CD4-positive, alpha-beta memory T cell (primary cell): ENCODE measurements around the gene KRT13. TPM values are rescaled to one million over a fixed set of nuclear protein-coding genes. Genes with fewer than 3 reads are reported as not detected.

Experiments
- CTCF ChIA-PET: fragments of 350-600 bp; sonication (Branson Sonifier 250); formaldehyde crosslinking; loops from one replicate; lab custom pipeline; 2021; ENCODE audit warnings: inconsistent platforms; ENCODE audit not compliant: partially characterized antibody; lab: Charles Lee
- POLR2A ChIA-PET: fragments of 350-600 bp; sonication (Branson Sonifier 250); formaldehyde crosslinking; loops from one replicate; lab custom pipeline; 2021; ENCODE audit not compliant: partially characterized antibody; lab: Charles Lee
- DNase-seq, 5 donors: peaks; one replicate each; pipeline versions ENCODE4 v3.0.0 to v3.0.0-alpha.2; 2020 to 2022; ENCODE audit warnings: mixed read lengths in 1 of 5
- H3K27ac ChIP-seq: one replicate; pipeline ENCODE4 v1.7.0; 2013; ENCODE audit warnings: low read depth, low read length
- H3K27me3 ChIP-seq: 2 replicates; pipeline ENCODE4 v1.7.0; 2013; ENCODE audit warnings: mild to moderate bottlenecking, low read length, moderate library complexity; ENCODE audit not compliant: insufficient read depth
- H3K36me3 ChIP-seq: 2 replicates; pipeline ENCODE4 v1.7.0; 2013; ENCODE audit warnings: mild to moderate bottlenecking, low read length, moderate library complexity; ENCODE audit not compliant: insufficient read depth
- H3K4me1 ChIP-seq: 2 replicates; pipeline ENCODE4 v1.7.0; 2013; ENCODE audit warnings: mild to moderate bottlenecking, low read length, moderate library complexity; ENCODE audit not compliant: insufficient read depth
- H3K4me3 ChIP-seq, 2 donors: one replicate each; pipeline ENCODE4 v1.7.0; 2013; ENCODE audit warnings: low read length in 2 of 2, mild to moderate bottlenecking in 1 of 2
- H3K9me3 ChIP-seq, 2 donors: one replicate each; pipeline ENCODE4 v1.7.0; 2013; ENCODE audit warnings: low read length in 2 of 2, control low read depth in 1 of 2; ENCODE audit not compliant: control insufficient read depth in 1 of 2
- H3K27ac Mint-ChIP-seq, 7 donors: one replicate each; pipeline ENCODE4 v1.8.0; 2020 to 2021; ENCODE audit warnings: mixed read lengths in 7 of 7, mild to moderate bottlenecking in 6 of 7, inconsistent platforms in 3 of 7, moderate library complexity in 3 of 7
- H3K27me3 Mint-ChIP-seq, 2 donors: one replicate each; pipeline ENCODE4 v1.8.0; 2020 to 2021; ENCODE audit warnings: mixed read lengths in 2 of 2
- H3K36me3 Mint-ChIP-seq, 2 donors: one replicate each; pipeline ENCODE4 v1.8.0; 2020 to 2021; ENCODE audit warnings: mixed read lengths in 2 of 2, inconsistent platforms in 1 of 2, mild to moderate bottlenecking in 1 of 2
- H3K4me1 Mint-ChIP-seq, 4 donors: one replicate each; pipeline ENCODE4 v1.8.0; 2020 to 2021; ENCODE audit warnings: mixed read lengths in 4 of 4, mild to moderate bottlenecking in 1 of 4
- H3K4me3 Mint-ChIP-seq, 8 donors: one replicate each; pipeline ENCODE4 v1.8.0; 2020 to 2021; ENCODE audit warnings: mixed read lengths in 8 of 8, mild to moderate bottlenecking in 7 of 8, moderate library complexity in 6 of 8, inconsistent platforms in 3 of 8
- H3K9me3 Mint-ChIP-seq, 8 donors: one replicate each; pipeline ENCODE4 v1.8.0; 2020 to 2021; ENCODE audit warnings: mixed read lengths in 8 of 8, mild to moderate bottlenecking in 5 of 8, inconsistent platforms in 3 of 8, moderate library complexity in 1 of 8
- intact Hi-C: fragments of 100-400 bp; cut with micrococcal nuclease; formaldehyde crosslinking; loops from one replicate; pipeline ENCODE4 v1.15.1; 2023
- polyA plus RNA-seq, 2 donors: library from polyadenylated mRNA; unstranded; fragments of 300-500 nt; fragmentation: Illumina TruSeq; gene quantifications; one replicate each; pipeline ENCODE4 v1.2.3, GENCODE V29; 2021
- total RNA-seq, 2 experiments: library from RNA; stranded (reverse); gene quantifications; one replicate each; pipeline ENCODE4 v1.2.3, GENCODE V29; 2021

Gene KRT13
- total and polyA plus RNA-seq, 4 experiments from 2014 or later = not detected

DNA sequence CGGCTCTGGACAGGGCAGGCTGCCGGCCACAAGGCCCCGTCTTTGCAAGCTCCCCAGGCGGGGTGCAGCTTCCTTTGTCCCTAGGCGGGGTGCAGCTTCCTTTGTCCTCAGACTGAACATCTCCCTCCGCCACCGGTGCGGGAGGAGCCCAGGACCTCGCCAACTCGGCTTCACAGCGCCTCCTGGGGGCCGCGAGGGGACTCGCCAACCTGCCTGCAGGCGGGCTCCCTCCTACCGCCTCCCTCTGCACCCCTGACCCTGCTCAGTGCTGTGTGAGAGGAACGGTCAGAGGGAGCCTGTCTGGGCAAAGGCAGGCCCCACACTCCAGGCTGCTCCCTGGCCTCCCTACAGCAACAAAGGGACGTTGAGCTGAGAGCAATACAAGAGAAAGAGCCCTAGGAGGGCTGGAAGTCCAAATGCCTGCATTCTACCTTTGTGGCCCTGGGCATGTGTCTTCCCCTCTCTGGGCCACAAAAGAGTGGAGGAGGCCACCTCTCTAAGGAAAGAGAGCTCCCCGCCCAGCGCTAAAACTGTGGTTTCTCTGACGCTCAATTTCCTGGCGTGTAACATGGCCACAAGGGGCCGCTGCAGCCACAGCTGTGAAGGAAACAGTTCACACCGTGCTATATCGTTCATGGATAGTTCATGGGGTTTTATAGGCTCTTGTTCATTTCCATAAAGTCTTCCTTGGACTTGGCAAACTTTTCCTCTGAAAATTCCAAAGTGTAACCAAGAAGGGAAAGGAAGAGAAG lies 43.6 kb upstream of the KRT13 start:
- Histone ChIP-seq H3K36me3 (no peaks in the 10 kb centered on the region), H3K27me3 (no peaks in the 10 kb centered on the region), H3K27ac (peak overlapping the region; percentile 30), H3K9me3 (no peaks in the 10 kb centered on the region), H3K4me3 (peak overlapping the region in 1 of 2 donors; percentile 29), H3K4me1 (peaks cover 17% of the 10 kb centered on the region)
- Mint-ChIP-seq H3K4me3 (peak overlapping the region; percentile 27 to 78 (median 64)), H3K36me3 (peaks cover 0 to 5% of the 10 kb centered on the region in 2 donors), H3K27ac (peak overlapping the region; percentile 68 to 84 (median 80)), H3K9me3 (peaks cover 0 to 4% (median 0%) of the 10 kb centered on the region in 8 donors), H3K4me1 (peaks cover 5 to 20% (median 15%) of the 10 kb centered on the region in 4 donors), H3K27me3 (peaks cover 10 to 11% of the 10 kb centered on the region in 2 donors)
- intact Hi-C loops = loop anchor here (1.0 to 2.0 kb wide), 6 partner anchors 113 to 746 kb away; no protein-coding TSS in a partner anchor
- DNase-seq = peak; percentile 82 to 88 (median 84)
- ChIA-PET CTCF (interaction anchor here (0.6 to 7.8 kb wide), 55 partner anchors 9 to 1625 kb away, joined by 3 to 130 read pairs (median 5); partner anchors contain the start of genes EIF1, KRT12, KRT13 and KRT20), POLR2A (interaction anchor here (1.0 to 2.8 kb wide), 8 partner anchors 45 to 241 kb away, joined by 3 to 18 read pairs (median 8); partner anchors contain the start of genes EIF1 and KRTAP16-1)

DNA sequence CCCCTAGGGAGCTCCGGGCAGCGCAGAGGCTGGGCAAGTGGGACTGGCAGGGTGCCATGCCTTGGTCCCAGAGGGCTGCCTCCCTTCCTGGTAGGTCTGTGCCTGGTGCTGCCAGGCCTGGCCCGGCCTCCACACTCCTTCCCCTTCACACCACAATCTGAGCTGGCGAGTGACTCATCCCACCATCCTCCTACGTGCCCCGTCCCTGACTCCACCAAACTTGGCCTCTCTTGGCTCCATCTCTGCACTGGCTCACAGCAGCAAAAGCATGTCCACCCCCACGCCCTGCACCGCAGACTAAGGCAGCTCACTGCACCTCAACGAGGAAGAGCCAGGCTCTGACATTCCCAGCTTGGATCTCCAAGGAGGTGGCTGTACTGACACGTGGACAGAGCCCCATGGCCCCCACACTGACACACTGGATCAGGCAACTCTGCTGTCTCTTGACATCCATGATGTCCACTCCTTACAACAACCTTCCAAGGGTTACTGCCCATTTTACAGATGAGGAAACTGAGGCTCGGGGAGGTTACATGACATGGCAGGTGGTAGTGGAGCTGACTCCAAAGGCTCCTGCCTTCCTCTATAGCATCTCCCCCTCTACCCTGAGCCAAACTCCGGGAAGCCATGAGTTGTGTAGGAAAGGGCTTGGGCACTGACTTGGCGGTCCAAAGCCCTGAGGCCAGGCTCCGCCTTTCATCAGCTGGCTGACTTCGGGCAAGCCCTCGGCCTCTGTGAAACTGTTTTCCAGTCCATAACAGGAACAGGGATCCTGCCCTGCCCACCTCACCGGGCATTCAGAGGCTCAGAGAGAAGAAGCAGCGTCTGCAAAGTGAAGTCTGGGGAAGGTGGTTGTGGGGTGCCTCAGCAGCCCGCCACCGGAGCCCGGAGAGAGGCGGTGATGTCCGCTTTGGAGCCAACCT lies 42.8 kb upstream of the KRT13 start:
- peaks cover 17% of the 10 kb centered on the region for H3K4me1 ChIP-seq
- Mint-ChIP-seq H3K9me3 (peaks cover 0 to 4% (median 0%) of the 10 kb centered on the region in 8 donors), H3K27me3 (peaks cover 7 to 9% of the 10 kb centered on the region in 2 donors), H3K36me3 (peaks cover 0 to 5% of the 10 kb centered on the region in 2 donors), H3K27ac (peak overlapping the region in 4 of 7 donors; percentile 32 to 72 (median 58)), H3K4me1 (peaks cover 5 to 20% (median 15%) of the 10 kb centered on the region in 4 donors), H3K4me3 (peak overlapping the region in 7 of 8 donors; percentile 6 to 78 (median 68))
- intact Hi-C loops = loop anchor here (1.0 to 2.0 kb wide), 3 partner anchors 225 to 745 kb away; no protein-coding TSS in a partner anchor
- H3K4me3 ChIP-seq = peak overlapping the region in 1 of 2 donors; percentile 29
- H3K27ac ChIP-seq = peak overlapping the region; percentile 30
- H3K9me3 ChIP-seq = no peaks in the 10 kb centered on the region
- DNase-seq = no peak
- POLR2A ChIA-PET = interaction anchor here (1.0 to 2.8 kb wide), 6 partner anchors 100 to 240 kb away, joined by 4 to 18 read pairs (median 9); partner anchors contain the start of genes EIF1 and KRTAP16-1
- no peaks in the 10 kb centered on the region for H3K27me3 ChIP-seq
- H3K36me3 ChIP-seq = no peaks in the 10 kb centered on the region
- CTCF ChIA-PET = interaction anchor here (0.7 to 7.8 kb wide), 40 partner anchors 8 to 745 kb away, joined by 3 to 130 read pairs (median 6); partner anchors contain the start of genes KRT12, KRT13, KRT20 and KRT33A

DNA sequence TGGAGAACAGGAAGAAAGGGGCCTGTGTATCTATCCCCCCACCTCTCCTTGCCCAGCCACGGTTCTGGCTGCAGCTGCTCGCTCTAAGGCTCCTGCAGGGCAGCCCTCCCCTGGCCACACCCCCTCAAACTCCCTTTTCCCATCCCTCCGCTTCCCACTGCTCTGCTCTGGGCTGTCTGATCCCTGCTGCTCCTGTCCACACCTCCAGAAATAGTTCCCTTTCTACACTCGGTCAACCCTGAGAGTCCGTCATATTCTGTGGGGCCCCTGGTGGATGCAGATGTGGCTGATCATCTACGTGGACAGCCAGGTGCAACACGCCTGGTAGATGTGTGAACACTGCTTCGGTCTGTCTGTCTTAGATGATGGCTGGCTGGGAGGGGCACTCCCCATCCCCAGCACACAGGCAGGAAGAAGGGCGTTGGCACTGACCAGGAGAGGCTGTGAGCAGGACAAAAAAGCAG lies 42.0 kb upstream of the KRT13 start:
- H3K9me3 Mint-ChIP-seq = peaks cover 0 to 4% (median 0%) of the 10 kb centered on the region in 8 donors
- no peaks in the 10 kb centered on the region for H3K27me3 ChIP-seq
- intact Hi-C loops = no loop called here
- no peak for DNase-seq
- H3K27ac ChIP-seq = no peak overlapping the region
- ChIA-PET CTCF (interaction anchor here (2.3 to 7.8 kb wide), 8 partner anchors 101 to 690 kb away, joined by 11 to 130 read pairs (median 39); partner anchors contain the start of gene KRTAP16-1), POLR2A (interaction anchor here (2.8 kb wide), 1 partner anchor 118 kb away, joined by 18 read pairs; no protein-coding TSS in a partner anchor)
- H3K4me1 Mint-ChIP-seq = peaks cover 5 to 20% (median 15%) of the 10 kb centered on the region in 4 donors
- no peaks in the 10 kb centered on the region for H3K36me3 ChIP-seq
- H3K9me3 ChIP-seq = no peaks in the 10 kb centered on the region
- H3K27ac Mint-ChIP-seq = no peak overlapping the region
- H3K4me3 ChIP-seq = no peak overlapping the region
- H3K27me3 Mint-ChIP-seq = peaks cover 0 to 3% of the 10 kb centered on the region in 2 donors
- peaks cover 17% of the 10 kb centered on the region for H3K4me1 ChIP-seq
- H3K36me3 Mint-ChIP-seq = peaks cover 0 to 5% of the 10 kb centered on the region in 2 donors
- H3K4me3 Mint-ChIP-seq = no peak overlapping the region

DNA sequence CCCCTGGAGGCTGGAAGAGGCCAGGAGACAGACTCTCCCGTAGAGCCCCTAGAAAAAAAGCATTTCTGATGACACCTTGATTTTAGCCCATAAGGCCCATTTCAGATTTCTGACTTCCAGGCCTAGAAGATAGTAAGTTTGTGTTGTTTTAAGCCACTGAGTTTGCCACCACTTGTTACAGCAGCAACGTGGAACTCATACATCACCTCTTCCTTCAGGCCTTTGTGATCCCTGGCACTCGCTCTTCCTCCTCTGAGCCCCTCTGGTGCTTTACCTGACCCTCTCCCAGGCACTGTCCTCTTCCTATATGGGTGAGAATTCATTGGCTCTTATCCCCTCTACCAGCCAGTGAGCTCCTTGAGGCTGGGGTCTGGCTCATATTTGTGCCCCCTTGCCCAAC lies 41.4 kb upstream of the KRT13 start:
- H3K4me3 ChIP-seq = no peak overlapping the region

DNA sequence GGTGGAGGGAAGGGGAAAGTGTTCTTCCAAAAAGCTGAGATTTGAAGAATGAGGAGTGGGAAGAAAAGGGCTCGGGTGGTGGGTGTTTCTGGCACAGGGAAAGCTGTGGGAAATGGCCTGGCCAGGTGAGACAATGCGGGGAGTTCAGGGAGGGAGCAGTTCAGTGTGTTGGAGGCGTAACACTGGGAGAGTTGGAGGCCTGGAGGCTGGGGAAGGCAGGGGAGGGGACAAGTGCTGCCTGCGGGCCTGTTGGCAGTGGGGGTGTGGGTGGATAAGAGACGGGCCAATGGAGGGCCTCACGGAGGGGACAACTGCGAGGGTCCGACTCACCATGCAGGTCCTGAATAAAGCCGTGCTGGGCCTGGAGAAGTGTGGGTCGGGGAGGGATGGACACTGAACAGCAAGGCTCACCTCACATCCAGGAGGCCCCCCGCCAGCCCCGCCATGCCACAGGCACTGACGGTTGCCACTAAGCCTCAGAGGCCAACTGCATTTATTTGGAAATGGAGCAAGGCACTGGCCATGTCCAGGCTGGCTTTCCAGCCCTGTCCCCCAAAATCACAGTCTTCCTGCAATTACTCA lies 40.5 kb upstream of the KRT13 start:
- no peak overlapping the region for H3K27ac ChIP-seq
- Mint-ChIP-seq H3K9me3 (peaks cover 0 to 4% (median 0%) of the 10 kb centered on the region in 8 donors), H3K4me3 (no peak overlapping the region), H3K27me3 (peaks cover 0 to 2% of the 10 kb centered on the region in 2 donors), H3K4me1 (peaks cover 5 to 20% (median 15%) of the 10 kb centered on the region in 4 donors), H3K27ac (no peak overlapping the region), H3K36me3 (peaks cover 0 to 5% of the 10 kb centered on the region in 2 donors)
- no peak overlapping the region for H3K4me3 ChIP-seq
- no peaks in the 10 kb centered on the region for H3K27me3 ChIP-seq
- intact Hi-C loops = no loop called here
- CTCF ChIA-PET = no interaction called here
- H3K9me3 ChIP-seq = no peaks in the 10 kb centered on the region
- H3K36me3 ChIP-seq = no peaks in the 10 kb centered on the region
- no peak for DNase-seq
- peaks cover 17% of the 10 kb centered on the region for H3K4me1 ChIP-seq
- POLR2A ChIA-PET = interaction anchor here (1.6 kb wide), 1 partner anchor 21 kb away, joined by 3 read pairs; no protein-coding TSS in a partner anchor

More for the DNA sequence above, 41.4 kb upstream of the KRT13 start:
- no peaks in the 10 kb centered on the region for H3K9me3 ChIP-seq
- intact Hi-C loops = no loop called here
- peaks cover 17% of the 10 kb centered on the region for H3K4me1 ChIP-seq
- no peak overlapping the region for H3K27ac ChIP-seq
- H3K36me3 ChIP-seq = no peaks in the 10 kb centered on the region
- H3K4me1 Mint-ChIP-seq = peaks cover 5 to 20% (median 15%) of the 10 kb centered on the region in 4 donors
- no peak overlapping the region for H3K4me3 Mint-ChIP-seq
- POLR2A ChIA-PET = no interaction called here
- no peak for DNase-seq
- peaks cover 0 to 2% of the 10 kb centered on the region in 2 donors for H3K27me3 Mint-ChIP-seq
- CTCF ChIA-PET = interaction anchor here (3.0 kb wide), 1 partner anchor 238 kb away, joined by 11 read pairs; the partner anchor contains the start of gene KRTAP16-1
- peak overlapping the region in 3 of 7 donors; percentile 16 to 38 (median 23) for H3K27ac Mint-ChIP-seq
- no peaks in the 10 kb centered on the region for H3K27me3 ChIP-seq
- peaks cover 0 to 5% of the 10 kb centered on the region in 2 donors for H3K36me3 Mint-ChIP-seq
- peaks cover 0 to 4% (median 0%) of the 10 kb centered on the region in 8 donors for H3K9me3 Mint-ChIP-seq

DNA sequence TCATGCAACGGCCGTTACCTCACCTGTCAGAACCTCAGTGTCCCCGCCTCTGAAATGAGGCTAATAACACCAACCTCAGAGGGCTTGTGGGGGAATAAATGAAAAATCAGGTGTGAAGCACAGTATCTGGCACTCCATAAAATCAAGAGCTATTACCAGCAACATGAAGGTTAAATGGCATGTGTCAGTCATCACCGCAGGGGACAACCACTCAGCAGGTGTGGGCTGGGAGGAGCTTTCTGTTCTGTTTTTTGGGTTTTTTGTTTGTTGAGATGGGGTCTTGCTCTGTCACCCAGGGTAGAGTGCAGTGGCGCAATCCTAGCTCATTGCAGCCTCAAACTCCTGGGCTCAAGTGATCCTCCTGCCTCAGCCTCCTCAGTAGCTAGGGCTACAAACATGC lies 39.5 kb upstream of the KRT13 start:
- H3K4me1 ChIP-seq = peaks cover 17% of the 10 kb centered on the region
- no peaks in the 10 kb centered on the region for H3K9me3 ChIP-seq
- intact Hi-C loops = no loop called here
- Mint-ChIP-seq H3K36me3 (peaks cover 0 to 5% of the 10 kb centered on the region in 2 donors), H3K27ac (no peak overlapping the region), H3K4me1 (peaks cover 5 to 20% (median 16%) of the 10 kb centered on the region in 4 donors), H3K9me3 (peaks cover 0 to 4% (median 0%) of the 10 kb centered on the region in 8 donors), H3K27me3 (peaks cover 2% of the 10 kb centered on the region in 2 donors), H3K4me3 (no peak overlapping the region)
- ChIA-PET POLR2A (interaction anchor here (1.6 kb wide), 1 partner anchor 22 kb away, joined by 3 read pairs; no protein-coding TSS in a partner anchor), CTCF (interaction anchor here (0.8 to 1.1 kb wide), 3 partner anchors 10 to 635 kb away, joined by 3 to 4 read pairs (median 3); no protein-coding TSS in a partner anchor)
- no peak overlapping the region for H3K4me3 ChIP-seq
- DNase-seq = no peak
- H3K27me3 ChIP-seq = no peaks in the 10 kb centered on the region
- no peaks in the 10 kb centered on the region for H3K36me3 ChIP-seq
- no peak overlapping the region for H3K27ac ChIP-seq
